NCI-H1930 (cell line): ENCODE data around the gene MAPK4.
A peak's percentile ranks its signal among the peaks of the same experiment; 100 is the strongest.
"Not testable (repeated sequence)": the region's sequence is repeated elsewhere in the genome, so short reads cannot be mapped to it uniquely, and the experiment has no call there.

ENCODE experiments used
- DNase-seq, 2 experiments: peaks; one replicate each; lab custom pipeline; 2025; lab: John Stamatoyannopoulos, UW

The MAPK4 gene

DNA sequence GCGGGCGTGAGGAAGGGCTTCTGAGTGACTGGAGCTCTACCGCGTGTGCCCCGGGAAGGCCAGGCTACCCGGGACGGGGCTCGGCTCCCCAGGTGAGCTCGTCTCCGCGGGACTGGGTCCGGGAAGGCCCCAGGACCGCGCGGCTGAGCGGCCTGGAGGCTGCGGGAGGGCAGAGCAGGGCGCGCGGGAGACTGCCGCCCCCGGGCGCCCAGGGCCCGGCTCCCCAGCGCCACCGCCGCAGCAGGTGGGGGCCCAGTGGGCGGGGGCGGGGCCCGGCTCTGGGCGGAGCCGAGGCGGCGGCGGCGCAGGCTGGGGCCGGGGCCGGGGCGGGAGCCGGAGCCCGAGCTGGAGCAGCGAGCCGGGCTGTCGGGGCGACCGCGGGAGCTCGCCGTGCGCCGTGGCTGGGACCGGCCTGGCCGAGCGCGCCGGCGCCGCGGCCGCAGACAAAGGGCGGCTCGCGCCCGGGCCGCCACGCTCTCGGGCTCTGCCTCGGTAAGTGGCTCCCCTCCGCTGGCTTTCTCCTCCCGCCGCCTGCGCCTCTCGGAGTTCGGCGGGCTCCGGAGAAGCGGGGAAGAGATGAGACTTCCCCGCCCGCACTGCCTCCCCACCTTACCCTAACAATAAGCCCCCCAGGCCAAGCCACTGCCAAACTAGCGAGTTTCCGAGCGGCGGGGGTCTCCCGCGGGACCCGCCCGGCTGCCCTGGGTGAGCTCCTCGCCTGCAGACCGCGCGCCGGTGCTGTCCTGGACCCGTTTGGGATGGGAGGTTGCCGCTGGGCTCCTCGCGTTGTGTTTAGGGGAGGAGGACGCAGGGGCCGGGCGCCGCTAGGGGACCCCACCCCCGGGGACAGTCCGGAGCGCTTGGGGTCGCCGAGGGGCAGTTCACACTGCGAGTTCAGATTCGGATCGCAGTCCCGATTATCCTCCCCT is at the start of gene MAPK4:
Gene MAPK4 (plus strand): TSS at position 336 of the 929 bp plus-strand sequence. CDS start 103,872 bp downstream, outside the sequence.
- peak in 1 of 2 experiments; percentile 69 for DNase-seq

DNA sequence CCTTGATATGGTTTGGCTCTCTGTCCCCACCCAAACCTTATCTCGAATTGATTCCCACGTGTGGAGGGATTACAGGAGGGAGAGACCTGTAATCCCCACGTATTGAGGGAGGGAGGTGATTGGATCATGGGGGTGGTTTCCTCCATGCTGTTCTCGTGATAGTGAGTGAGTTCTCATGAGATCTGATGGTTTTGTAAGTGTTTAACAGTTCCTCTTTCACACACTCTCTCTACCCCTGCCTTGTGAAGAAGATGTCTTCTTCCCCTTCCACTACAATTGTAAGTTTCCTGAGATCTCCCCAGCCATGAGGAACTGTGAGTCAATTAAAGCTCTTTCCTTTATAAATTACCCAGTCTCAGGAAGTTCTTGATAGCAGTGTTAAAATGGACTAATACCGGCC is 42.6 kb upstream of the MAPK4 start:
- not testable (repeated sequence) for DNase-seq

DNA sequence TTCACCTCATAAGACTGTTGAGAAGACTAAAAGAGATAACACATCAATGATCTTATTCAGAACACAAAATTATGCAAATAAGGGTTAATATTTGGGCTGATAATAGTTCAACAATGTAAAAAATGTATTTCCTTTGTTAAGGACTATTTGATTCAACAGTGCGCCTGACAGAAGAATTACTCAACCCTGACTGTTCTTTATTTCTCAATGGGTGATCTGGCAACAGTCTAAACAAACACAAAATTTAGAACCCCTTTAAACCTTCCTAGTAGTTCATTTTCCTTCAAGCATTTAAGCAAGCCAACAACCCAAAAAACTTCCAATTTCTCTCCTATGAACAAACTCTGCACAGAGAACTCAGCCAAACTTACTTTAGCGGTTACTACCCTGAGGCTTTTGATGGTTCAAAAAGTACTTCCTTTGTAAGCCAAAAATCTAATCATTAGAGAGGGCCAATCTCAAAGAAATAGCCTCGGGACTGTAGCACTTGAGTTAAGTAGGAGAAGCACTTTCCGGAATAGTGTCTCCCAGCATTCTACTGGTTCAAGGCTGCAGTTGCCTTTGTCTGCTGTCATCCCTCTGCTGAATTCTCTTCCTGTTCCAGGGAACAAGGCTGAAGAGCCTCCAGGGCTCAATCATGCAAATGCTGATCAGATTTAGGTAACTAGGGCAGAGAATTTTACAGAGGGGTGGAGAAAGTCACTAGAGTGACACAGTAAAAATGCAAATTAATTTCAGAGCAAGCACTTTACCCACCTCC is 40.9 kb upstream of the MAPK4 start:
- DNase-seq, result no peak

DNA sequence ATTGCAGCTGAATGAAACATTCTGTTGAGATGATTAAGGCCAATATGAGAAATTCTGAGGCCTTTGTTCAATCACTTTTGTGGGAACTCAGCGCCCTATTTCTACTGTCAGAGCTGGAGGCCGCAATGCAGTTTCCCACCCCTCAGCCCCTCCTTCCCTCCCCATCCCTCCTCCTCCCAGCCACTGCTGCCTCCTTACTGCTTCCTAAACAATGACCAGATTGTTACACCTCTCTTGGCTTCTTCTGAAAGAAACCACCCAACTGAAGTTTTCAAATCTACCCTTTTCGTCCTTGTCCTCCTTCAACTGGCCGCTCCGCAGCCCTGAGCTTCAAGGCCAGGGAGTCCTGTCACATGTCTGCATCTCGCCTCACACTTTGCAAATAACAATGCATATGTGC is 36.7 kb upstream of the MAPK4 start:
- no peak for DNase-seq

DNA sequence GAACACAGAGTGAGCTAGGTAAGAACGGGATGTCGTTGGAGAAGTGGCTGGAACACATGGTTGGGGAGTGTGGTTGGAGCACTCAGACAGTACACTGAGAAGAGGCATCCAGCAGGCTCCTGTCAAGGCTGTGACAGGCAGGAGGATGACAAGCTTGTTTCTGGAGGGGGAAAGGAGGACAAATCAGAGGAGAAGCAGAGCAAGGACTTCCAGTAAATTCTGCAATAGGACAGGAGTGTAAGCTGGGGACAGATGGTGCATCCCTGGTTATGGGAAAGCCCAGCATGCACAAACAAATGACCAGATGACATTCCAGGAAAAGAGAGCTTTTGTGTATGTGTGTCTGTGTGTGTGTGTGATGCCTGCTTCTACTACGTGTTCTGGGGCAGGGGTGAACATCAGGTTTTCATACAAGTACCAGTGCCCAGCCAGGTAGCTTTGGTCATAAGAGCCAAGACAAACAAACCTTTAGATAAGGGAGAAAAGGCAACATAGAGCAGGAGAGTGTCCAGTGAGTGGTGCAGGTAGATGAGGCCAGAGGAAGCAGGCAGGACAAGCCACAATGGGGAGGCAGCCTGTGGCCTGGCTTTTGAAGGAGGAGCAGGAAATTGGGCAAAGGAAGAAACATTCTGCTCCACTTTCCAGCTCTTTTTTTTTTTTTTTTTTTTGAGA is 32.1 kb upstream of the MAPK4 start:
- no peak for DNase-seq

DNA sequence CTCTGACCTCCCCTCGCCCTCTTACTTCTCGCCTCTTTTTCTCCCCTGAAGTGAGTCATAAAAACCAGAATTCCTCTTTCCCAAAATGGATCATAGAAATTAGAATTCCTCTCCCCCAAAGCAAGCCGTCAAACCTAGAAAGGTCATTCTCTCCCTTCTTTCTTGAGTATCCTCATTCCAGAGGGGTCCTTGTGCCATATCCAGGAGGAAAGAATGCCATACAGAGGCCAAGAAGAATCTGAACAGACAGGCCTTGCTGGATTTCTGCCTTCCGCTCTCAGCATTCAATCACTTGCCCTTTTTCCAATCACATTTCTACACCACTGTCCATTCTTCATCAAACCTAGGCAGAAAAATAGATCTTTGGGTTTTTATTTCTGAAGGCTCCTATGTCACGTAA is 31.1 kb upstream of the MAPK4 start:
- no peak for DNase-seq

DNA sequence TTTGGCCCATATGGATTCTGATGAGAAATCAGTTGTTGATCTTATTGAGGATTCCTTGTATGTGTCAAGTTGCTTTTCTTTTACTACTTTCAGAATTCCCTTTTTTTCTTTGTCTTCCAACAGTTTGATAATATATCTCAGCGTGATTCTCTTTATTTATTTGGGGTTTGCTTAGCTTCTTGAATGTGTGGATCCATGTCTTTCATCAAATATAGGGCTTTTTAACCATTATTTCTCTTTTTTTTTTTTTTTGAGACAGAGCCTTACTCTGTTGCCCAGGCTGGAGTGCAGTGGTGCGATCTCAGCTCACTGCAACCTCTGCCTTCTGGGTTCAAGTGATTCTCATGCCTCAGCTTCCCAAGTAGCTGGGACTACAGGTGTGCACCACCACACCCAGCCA is 26.1 kb upstream of the MAPK4 start:
- DNase-seq, result not testable (repeated sequence)

DNA sequence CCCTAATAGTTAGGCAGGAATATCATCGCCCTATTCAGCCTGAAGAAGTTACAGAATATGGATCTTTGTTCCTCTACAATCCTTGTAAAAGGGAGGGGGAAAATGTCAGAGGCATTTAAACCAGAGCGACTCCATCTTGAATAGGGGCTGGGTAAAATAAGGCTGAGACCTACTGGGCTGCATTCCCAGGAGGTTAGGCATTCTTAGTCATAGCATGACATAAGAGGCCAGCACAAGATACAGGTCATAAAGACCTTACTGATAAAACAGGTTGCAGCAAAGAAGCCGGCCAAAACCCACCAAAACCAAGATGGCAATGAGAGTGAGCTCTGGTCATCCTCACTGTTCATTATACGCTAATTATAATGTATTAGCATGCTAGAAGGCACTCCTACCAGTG is 15.4 kb upstream of the MAPK4 start:
- not testable (repeated sequence) for DNase-seq

DNA sequence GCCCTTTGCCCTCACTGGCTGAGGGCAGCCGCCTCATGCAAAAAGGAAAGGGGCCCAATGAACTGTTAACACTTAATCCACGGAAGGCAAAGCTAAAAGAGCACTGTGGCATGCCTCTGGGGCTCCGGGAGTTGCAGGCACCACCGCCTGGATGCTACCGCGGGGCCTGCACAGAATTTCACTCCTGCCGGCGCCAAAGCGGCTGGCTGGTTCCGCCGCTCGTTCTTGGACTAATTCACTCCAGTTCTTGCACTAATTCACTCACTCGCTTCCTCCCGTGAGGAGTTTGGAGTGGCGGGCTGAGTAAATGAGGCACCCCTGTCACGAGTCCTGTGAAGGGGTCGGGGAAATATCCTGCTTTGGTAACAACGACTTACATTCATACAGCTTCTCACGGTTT is 14.0 kb upstream of the MAPK4 start:
- DNase-seq, result no peak

DNA sequence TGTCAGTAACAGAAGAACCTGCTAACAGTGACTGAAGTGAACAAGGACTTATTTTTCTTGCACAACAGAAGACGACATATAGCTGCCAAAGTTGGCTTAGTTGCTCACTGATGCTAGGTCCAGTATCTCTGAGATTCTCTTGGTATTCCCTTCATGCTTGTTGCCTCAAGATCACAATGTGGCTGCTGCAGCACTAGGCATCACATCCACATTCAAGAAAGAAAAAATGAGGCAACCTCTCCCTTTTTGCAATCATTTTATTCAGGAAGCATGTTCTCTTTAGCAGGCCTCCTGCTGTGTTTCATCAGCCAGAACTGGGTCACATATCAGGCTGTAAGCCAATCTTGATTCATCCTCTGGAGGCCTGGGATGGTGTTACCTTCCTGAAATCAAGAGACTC is 11.7 kb upstream of the MAPK4 start:
- DNase-seq, result no peak

DNA sequence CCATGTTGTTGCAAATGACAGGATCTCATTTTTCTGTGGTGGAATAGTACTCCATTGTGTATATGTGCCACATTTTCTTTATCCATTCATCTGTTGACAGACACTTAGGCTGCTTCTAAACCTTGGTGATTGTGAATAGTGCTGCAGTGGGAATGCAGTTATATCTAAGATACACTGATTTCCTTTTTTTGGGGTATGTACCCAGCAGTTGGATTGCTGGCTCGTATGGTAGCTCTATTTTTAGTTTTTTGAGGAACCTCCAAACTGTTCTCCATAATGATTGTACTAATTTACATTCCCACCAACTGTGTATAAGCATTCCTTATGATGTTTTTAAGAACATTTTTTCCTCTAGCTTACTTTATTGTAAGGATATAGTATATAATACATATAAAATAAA is 8.2 kb upstream of the MAPK4 start:
- DNase-seq, result not testable (repeated sequence)

DNA sequence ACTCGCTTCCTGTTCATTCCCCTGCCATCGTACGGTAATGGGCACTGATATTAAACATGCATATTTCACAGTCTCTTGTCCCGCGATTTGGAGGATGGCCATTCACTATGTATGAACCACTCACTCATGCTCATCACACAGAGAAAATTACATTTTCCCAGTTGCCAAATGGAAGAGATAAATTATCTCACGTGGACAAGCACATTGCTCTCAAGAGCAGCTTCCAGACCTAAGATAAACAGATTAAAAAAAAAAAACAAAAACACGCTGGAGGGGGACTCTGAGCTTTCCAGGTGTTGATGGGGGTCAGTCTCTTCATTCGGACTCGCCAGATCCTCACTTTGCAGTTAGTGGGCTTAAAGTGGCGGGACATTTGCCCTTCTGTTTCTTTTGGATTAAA is 1.7 kb upstream of the MAPK4 start:
- no peak for DNase-seq

DNA sequence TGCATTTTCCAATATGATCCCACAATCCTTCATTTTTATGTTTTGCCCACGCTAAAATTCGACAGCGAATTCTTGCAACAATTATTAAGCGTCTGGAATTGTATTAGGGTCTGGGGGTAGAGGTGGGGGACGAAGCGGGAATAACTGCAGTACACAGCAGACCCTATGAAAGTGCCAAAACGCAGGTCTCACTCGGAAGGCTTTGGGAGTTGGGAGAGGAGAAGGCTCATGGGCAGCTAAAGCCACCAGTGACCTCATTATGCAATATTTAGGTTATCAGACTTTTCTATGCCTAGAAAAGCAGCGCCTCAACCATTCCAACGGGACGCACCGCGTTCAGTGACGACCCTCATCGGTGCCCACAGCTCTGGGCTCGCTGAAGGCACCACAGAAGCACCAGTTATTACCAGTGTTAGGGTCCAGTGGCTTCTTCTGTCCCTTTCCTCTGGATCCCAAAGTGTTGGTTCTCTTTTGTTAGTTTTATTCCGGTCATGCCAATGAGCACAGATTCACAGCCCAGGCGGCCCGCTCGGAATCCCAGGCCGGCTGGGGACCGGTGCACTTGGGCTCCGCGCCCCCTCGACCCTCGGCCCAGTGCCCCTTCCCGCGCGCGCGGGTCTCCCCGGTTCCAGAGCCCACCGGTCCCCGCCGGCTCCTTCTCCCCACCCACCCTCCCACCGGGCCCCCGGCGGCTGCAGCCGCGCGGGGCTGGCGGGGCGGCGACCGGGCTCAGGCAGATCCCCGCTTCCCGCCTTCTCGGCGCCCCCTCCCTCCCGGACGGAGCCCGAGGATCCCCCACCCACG is 737 bp upstream of the MAPK4 start:
- DNase-seq, result no peak

DNA sequence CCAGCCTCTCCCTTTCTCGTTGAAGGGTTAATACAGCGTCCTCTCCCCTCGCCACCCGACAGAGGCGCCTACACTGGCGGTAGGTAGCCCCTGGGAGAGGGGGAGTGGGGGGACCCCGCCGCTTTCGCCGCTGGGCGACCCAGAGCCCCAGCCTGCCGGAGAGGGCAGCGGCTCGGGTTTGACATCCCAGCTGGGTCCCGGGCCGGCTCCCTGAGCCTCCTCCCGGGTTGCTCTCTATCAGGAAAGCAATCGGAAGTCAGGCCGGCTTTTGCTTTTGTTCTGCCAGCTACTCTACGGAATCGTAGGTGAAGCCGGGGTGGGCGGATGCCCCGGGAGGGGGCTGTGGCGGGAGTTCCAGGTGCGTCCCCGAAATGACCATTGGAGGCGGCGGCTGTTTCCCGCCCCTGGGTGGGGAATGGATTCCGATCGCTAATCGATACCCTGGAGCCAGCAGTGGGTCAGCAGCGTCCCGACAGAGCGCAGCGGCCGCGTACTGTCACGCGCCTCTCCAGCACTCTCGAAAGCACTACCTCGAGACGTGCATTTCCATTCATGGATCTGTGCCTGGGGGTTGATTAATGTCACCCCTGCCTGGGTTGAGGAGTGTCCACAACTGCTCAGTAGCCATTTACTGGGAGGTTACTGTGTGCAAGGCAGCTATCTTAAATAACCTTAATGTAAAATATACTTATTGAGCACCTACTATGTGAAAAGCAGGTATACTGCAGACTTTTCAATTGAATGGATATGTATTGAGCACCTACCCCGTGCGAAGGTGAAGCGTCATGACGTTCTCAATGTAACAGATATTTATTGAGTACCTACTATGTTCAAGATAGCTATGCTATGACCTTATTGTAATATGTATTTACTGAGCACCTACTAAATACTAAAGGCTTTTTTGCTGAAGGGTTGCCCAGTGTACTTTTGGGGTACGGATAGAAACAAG is 1.1 kb downstream of the MAPK4 start:
- no peak for DNase-seq

DNA sequence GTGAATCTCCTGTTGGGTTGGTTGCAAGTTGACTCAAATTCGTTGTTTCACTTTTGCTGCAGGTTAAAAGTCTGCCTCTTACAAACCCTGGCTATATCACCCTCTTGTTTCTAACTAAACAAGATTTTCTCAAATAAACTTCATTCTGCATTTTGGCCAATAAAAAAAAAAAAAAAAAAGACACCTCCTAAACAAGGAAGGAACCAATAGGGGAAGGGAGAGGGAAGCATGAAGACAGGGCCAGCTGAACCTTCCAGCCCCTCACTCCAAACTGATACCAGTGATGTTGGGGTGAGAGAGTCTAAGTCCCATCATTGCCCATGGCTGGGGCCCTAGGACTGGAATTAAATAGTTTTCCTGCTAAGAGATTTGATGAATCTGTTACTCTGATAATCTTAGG is 2.4 kb downstream of the MAPK4 start:
- not testable (repeated sequence) for DNase-seq

DNA sequence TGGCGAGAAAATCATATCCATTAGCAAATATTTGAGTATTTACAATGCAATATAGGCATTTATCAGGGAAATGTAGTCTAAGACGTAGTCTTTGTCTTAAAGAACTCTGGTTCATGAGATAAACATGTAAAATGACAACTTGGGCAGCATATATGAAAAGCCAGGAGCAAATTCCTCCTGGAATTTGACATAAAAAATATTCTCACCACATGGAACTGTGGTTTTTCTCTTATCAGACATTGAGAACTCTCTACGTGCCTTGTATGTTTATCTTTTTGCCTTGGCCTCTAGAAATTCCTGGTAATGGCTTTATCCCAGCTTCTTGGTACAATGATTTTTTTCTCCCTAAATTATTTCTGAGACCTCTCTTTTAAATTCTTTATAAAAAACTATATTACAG is 2.8 kb downstream of the MAPK4 start:
- DNase-seq, result no peak

DNA sequence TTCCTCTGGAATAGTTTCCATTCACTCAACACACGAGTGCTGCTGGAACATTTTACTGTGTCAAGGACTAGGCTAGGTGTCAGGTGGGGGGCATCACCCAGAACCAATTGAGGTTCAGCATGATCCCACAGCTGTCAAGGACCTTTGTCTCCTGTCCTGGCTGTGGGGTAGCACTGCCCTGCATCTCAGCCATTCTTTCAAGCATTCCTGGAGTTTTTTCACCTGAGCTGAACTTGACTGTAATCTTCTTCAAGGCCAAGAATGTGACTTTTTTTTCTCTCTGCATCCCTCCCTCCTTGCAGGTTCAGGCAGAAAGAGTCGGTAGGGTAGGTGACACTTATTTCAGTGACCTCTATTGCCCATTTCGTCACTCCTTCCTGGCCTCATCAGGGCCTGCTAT is 3.5 kb downstream of the MAPK4 start:
- DNase-seq, result no peak

DNA sequence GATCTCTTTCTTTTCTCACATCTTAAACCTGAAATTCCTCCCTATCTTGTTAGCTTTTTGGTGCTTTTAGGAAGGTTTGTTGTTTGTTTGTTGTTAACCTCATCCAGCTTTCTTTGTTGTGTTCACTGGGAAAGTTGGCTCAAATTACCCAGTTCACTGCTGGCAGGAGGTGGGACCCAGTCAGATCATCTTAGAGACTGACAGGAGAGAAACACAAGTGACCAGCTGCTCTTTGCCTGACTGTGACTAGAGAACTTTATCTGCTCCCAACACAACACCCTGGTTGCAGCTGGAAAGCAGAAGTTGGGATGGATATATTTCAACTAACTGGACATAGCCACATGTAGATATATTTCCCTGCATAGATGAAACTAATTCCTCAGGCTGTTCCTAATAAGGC is 10.0 kb downstream of the MAPK4 start:
- no peak for DNase-seq

DNA sequence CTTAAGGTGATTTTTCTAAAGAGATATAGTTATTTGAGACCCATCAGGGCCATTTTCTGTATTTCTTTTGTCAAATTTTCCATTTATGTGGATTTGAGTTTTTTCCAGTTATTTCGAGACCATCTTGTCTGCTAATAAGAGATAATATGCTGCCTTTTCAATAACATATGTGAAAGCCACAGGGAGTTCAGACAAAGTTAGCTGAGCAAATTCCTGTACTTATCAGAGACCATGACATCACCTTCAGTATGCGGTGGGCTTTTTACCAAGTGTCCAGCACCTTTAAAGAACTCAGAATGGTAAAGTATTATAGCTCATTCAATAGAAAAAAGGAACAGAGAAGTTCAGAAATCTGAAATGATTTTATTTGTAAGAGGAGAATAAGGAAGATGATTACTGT is 11.7 kb downstream of the MAPK4 start:
- DNase-seq, result no peak

DNA sequence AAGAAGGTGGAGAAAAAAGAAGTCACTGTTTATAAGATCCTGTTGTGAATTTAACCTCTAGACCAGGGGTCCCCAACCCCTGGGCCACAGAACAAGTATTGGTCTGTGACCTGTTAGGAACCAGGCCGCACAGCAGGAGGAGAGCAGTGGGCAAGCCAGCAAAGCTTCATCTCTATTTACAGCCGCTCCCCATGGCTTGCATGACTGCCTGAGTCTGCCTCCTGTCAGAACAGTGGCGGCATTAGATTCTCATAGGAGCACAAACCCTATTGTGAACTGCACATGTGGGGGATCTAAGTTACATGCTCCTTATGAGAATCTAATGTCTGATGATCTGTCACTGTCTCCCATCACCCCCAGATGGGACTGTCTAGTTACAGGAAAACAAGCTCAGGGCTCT is 13.3 kb downstream of the MAPK4 start:
- DNase-seq, result not testable (repeated sequence)

DNA sequence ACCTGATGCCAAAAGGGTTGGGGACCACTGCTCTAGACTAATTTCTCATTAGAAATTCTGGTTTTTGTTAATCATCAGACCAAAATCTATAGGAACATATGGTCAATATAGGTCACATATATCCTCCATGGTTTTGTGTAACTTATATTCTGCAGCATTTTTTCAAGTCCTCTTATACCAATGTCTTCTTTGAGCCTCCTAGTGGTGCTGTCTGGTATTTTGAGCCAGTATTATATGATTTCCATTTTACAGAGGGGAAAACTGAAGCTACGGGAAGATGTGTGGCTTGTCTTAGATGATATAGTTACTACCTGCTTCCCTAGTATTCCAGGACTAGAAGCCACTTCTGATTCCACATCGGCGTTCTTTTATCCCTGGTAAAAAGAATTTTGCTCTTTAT is 13.8 kb downstream of the MAPK4 start:
- DNase-seq, result no peak
